Colon (tissue), 2 donors: ENCODE results near the gene NDUFS2.

Experiments
- FAIRE-seq: peaks from 2 replicates; lab custom pipeline; 2012; peaks lifted over from hg19 to GRCh38; lab: Jason Lieb, UNC
- donor health status: control.
- donor health status: control.

Gene NDUFS2

GRCh38 chr1:161172776-161173376, 29.3 kb upstream of the NDUFS2 start:
- no peak for FAIRE-seq

- FAIRE-seq, result no peak
These were observed 28.5 kb upstream of the NDUFS2 start for GRCh38 chr1:161173711-161174110.

DNA sequence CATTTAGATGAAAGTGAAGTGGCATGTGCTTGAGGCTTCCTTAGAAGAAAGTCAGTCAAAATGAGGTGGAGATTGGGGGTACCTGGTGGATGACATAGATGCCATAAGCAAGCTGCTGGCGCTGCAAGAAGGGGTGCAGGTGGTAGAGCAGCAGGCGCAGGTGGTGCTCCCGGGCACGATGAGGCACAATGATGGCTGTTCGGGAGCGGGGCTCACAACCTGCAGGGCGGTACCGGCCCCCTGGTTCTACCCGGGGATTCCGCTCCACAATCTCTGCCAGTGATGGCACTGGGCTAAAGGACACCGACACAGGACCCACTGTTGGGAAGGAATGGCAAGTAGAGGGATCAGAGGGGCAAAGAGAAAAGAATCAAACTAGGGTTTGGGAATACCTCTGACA, 27.3 kb upstream of the NDUFS2 start:
- FAIRE-seq, result no peak

DNA sequence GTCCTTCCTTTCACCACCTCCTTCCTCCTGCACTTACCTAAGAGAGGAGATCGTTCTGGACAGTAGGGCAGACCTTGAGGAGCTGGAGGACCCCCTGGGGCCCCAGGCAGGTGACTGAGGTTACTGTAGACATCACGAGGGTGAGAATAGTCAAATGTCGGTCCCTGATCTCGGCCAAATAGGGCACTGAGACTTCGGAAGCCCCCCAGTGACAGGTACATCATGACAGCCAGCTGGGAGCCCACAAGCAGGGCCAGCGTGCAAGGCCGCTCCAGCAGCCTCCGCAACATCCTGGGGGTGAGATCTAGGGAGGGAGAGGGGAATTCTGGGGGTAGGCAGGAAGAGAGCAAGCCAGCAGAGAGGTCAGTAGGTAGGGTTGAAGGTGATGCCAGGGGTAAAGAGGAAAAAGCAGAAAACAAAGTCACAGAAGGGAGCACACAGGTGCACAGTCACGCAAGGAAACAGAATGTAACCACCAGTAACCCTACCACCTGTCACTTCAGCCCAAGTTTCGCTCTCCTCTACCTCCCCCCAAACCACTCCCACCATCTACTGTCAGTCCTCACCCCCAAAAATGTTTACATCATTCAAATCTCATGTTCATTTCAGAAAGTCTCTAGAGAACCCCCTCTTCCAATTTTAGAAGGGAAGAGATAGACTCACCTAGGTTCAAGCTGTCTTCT, 26.3 kb upstream of the NDUFS2 start:
- no peak for FAIRE-seq

DNA sequence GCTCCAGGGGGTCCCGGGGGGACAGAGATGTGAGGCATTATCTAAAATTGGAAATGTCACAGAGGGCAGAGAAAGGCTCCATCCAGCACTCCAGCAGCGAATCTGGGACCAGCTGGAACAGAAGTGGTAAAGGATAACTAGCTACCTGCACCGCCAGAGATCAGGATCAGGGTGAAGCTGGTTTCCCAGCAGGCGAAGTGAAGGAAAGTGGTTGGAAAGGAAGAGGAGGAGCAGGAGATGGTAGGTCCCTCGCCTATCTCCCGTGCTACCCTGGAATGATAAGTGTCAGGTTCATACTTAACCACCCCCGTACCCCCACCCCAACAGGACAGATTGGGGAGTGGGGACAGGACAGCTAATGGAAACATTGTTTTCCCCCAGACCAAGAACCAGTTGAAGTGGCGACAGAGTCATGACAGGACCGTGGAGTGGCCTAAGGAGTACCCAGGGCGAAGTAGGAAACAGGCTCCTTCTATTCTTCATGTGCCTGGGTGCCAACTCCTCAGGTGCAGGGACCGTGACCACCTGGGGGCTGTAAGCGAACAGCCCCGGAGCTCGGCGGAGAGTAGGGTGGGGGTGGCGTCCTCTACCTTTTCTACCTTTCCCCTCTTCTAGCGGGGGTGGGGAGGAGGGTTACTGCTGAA, 25.6 kb upstream of the NDUFS2 start:
- FAIRE-seq, result no peak

GRCh38 chr1:161177112-161177935, 24.8 kb upstream of the NDUFS2 start, which contains the start of gene B4GALT3:
Gene B4GALT3 (minus strand): TSS chr1:161177507. CDS start chr1:161176060, 1,447 bp downstream.
- no peak for FAIRE-seq

- FAIRE-seq, result no peak
These were observed 24.3 kb upstream of the NDUFS2 start for GRCh38 chr1:161177936-161178244.

DNA sequence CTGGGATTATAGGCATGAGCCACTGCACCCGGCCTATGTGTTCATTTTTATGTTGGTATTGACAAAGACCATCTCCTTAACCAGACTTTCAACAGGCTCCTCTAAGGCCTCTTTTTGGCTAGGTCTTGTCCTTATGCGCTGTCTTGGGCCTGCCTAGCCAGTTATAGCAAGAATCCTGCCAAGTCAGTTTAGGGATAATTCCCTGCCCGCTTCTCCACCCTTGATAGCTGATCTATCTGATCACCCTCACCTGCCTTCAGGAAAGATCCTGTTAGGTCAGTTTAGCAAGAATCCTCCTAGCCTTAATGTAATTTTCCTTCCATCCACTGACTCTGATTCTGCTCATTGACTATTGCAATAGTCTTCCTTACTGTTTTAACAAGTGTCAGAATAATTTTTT, 22.5 kb upstream of the NDUFS2 start:
- no peak for FAIRE-seq

DNA sequence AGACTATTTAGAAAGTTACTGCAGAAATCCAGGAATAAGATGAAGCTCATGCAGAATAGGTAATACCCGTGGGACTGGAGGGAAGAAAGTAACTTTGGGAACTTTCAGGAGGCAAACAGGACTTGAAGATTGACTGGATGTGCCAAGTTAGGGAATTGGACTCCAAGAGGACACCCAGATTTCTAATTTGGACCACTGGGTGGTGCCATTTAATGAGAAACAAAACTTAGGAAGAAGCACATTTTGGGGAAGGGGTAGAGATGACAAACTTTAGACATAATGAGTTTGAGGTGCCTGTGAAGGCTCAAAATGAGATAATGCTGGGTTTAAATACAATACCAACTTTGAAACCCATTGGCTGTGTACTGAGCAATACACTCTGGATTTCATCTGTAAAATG, 21.5 kb upstream of the NDUFS2 start:
- no peak for FAIRE-seq

- FAIRE-seq, result no peak
These were observed 20.0 kb upstream of the NDUFS2 start for GRCh38 chr1:161182214-161182613.

DNA sequence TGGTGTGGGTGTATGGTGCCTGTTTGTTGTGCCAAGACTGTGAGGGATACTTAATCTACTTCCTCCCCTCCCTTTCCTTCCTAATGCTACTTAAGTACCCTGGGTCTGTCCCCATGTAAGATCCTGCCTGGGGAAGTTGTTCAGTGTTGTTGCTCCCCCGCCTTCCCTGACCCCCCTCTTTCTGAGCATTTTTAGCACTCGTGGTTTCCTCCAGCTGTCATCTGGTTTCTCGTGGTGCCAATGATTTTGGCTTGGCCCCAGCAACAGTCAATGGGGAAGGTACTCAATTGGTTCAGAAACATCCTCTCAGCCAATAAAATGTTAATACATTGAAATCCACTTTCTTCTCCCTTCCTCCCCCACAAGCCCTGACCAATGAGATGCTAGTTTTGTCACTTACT, 16.9 kb upstream of the NDUFS2 start:
- FAIRE-seq, result no peak

DNA sequence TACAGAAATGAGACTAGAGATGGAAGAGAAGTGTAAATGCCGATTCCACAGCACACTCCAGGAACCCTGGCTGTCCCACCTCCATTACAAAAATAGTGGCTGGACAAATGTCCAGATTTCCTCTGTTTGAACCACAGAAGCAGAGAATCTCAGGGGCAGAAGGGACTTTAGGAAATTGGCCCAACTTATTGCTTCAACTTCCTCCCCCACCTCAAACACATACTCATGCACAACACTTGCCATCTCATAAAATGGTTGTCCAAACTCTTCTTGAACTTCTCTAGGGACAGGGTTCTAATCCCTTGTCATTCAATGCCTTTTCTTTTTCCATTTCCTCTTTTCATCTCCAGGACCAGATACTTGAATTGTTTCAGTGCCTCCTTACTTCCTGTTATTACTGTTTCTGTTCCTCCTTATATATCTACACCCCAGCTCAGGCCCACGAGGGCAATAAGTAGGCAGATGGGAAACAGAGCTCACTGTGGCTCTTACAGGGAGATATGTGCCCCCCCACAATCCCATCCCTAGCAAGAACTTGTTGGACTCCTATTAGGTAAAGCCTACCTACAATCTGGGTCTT, 16.3 kb upstream of the NDUFS2 start:
- FAIRE-seq, result no peak

DNA sequence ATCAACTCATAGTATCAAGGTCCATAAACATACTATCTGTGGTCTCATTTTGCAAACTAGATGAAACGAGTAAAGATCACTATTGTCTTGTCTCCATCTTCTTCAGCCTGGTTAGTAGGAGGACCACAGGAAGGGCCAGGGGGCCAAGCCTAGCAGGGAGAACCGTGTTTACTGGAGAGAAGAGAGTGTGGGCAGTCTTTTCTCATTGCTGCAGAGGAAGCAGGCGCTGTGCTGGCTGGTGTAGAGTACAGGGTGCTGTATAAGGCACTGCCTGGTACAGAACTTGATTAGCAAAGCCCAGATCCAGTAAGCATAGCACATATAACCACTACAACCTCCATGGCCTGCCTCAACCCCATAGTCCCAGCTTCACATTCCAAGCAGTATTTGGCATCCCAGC, 14.9 kb upstream of the NDUFS2 start:
- FAIRE-seq, result no peak

GRCh38 chr1:161188381-161188780, 13.8 kb upstream of the NDUFS2 start:
- FAIRE-seq, result no peak

DNA sequence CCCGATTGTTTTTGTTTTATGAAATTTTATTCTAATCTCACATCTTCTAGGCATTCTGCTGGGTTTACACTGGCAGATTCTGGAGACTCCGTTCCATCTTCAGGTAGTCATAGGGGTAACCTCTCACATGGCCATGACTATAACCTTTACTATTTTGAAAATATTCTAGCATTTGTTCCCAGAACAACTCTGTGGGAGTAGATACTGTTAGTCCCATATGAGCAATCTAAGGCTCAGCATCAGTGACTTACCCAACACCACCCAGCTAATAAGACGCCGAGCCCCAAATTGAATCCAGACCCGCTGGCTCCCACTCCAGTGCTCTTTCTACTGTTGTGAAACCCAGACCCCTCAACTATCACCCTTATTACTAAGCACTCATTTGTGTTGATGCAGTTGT, 13.1 kb upstream of the NDUFS2 start:
- no peak for FAIRE-seq

DNA sequence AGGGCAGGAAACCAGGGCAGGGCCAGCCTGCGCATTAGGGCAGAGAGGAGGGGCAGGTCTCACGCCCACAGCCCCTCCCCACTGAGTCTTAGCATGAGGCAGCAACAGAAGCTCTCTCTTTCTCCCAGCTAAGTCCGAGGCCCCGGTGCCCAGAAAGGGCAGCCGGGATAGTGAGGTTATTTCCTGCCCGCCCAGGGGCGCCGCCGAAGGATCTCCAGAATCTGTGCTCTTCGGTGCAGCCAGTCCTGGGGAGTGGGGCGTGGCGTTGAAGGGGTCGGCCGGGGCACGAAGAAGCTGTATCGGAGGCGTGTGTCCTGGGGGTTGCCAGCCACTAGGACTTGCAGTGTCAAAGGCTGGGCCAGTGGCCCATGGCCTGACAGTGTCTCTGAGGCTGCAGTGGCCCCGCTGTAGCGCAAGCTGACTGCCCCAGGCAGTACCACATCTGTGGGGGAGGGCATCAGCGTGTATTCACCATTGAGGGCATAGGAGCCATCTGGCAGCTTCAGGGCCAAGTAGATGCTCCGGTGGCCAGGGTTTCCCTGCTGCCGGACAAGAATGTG, 11.1 kb upstream of the NDUFS2 start:
- FAIRE-seq, result no peak

DNA sequence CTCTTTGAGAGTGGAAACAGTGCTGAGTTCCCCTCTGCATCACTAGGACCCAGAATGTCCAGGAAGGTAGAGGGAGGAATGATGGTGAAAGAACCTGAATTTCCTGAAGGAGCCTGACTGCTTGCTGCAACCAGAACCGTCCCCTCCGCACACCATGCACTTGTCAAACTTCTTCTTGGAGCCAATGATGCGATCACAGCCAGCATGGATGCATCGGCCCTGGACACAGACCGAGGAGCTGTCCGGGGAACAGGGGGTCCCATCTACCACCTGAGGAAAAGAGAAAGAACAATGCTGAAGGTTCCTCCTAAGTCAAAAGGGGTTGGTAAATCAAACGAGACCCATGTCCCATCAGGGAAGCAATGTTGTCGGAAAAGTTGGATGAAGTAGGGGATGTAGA, 10.2 kb upstream of the NDUFS2 start:
- FAIRE-seq, result no peak

- no peak for FAIRE-seq
These were observed 9.4 kb upstream of the NDUFS2 start for GRCh38 chr1:161192476-161193465.

DNA sequence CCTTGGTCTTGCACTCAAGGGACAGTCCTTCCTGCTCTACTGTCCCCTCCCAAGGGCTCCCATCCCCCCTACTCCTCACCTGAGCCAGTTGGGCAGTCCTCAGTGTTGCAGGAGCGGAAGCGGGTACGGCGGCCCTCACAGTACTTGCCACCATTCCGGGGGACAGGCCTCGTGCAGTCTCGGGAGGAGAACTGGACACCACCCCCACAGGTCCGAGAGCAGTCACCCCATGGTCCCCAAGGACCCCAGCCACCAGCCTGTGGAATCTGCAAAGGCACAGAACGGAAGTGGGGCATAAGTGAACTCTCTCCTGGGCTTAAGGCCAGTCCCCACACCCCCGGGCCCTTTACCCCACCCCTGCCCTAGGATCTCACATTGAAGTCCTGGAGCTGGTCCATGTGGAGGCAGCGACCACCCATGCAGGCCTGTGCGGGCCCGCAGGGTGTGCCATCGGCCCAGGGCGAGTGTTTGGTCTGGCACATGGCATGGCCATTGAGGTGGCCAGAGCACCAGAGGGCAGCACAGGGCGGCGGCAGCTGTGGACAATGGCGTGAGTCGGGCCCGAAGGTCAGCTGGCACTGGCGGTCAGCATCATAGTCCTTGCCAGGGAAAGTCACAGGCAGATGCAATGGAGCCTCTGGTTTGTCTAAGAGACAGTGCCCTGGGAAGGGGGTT, 8.5 kb upstream of the NDUFS2 start:
- FAIRE-seq, result no peak

DNA sequence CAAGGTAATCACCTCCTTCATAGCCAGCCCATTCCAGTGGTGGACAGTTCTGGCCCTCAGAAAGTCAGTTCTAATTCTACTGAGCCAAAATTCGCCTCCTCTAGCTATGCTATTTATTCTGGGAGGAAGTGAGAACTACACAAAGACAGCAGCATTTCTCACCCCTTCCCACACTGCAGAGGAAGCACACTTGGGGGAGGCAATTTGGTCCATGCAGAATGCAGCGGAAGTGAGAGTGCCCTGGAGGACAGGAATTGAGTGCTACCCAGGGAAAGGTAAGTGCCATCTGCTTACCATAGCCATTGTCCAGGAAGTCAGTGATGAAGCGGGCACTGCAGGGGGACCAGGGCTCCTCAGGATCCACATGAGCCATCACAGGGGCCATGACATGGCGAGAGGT, 7.0 kb upstream of the NDUFS2 start:
- no peak for FAIRE-seq
